ENCODE measurements around the gene CSMD2. TPM values are rescaled to one million over a fixed set of nuclear protein-coding genes. Genes with fewer than 3 reads are reported as not detected.

CSMD2 gene
- total and polyA plus RNA-seq, 2 experiments from 2014 or later: 5.3 to 16.6 TPM

GRCh38 chr1:33932871-33933270 is 232.2 kb downstream of the CSMD2 start:
- Histone ChIP-seq H3K4me3 (no peak overlapping the region), H3K79me2 (replicated peaks; ENCODE audit: insufficient read depth) (no peaks in the 10 kb centered on the region), H3K9me2 (ENCODE audit: insufficient read depth) (no peaks in the 10 kb centered on the region), H3K4me2 (no peak overlapping the region), H4K20me1 (replicated peaks; ENCODE audit: insufficient read depth) (no peaks in the 10 kb centered on the region; the same call in 1 of the 2 replicates), H3K27ac (ENCODE audit: low read depth) (no peak overlapping the region), H3K36me3 (ENCODE audit: insufficient read depth) (peaks cover 5% of the 10 kb centered on the region; the same call in 1 of the 2 replicates), H3F3A (replicated peaks; ENCODE audit: low read depth) (no peaks in the 10 kb centered on the region), H2AFZ (no peak overlapping the region), H3K4me1 (ENCODE audit: insufficient read depth) (no peaks in the 10 kb centered on the region), H3K27me3 (ENCODE audit: insufficient read depth) (no peaks in the 10 kb centered on the region)
- no peak overlapping the region; the same call in 1 of the 2 replicates for H3K27ac Mint-ChIP-seq
- H3K27me3 Mint-ChIP-seq (ENCODE audit: insufficient read depth, low read depth, poor library complexity): peaks cover 1% of the 10 kb centered on the region
- no peak for DNase-seq (ENCODE audit: low spot score)
- TF ChIP-seq STAT1 (IDR thresholded peaks at IDR 0.05; ENCODE audit: unreplicated experiment) (no peak), ZNF331 (CRISPR knock-in tag; IDR thresholded peaks at IDR 0.05; ENCODE audit: low read depth) (no peak), JUNB (IDR thresholded peaks at IDR 0.05; ENCODE audit: unreplicated experiment) (no peak), ZNF114 (CRISPR knock-in tag; IDR thresholded peaks at IDR 0.05) (no peak), ZNF462 (CRISPR knock-in tag; IDR thresholded peaks at IDR 0.05) (no peak), ETS1 (IDR thresholded peaks at IDR 0.05) (no peak), EZH2 (IDR thresholded peaks at IDR 0.05; ENCODE audit: low read depth, unreplicated experiment) (no peak), REST (IDR thresholded peaks at IDR 0.05; ENCODE audit: unreplicated experiment) (no peak), POLR2AphosphoS5 (IDR thresholded peaks at IDR 0.05; ENCODE audit: low read depth) (no peak), CREB1 (CRISPR knock-in tag; IDR thresholded peaks at IDR 0.05; ENCODE audit: low read depth) (no peak), NANOG (IDR thresholded peaks at IDR 0.05; ENCODE audit: borderline replicate concordance) (no peak), EZH2phosphoT487 (IDR thresholded peaks at IDR 0.05; ENCODE audit: unreplicated experiment) (no peak), CTCF (conservative IDR thresholded peaks at IDR 0.05; ENCODE audit: low read depth in 2 of 2) (no peak)
- H3K4me3 Mint-ChIP-seq: no peak overlapping the region
- ATAC-seq: no peak
- no peaks in the 10 kb centered on the region for H3K9me3 Mint-ChIP-seq
- H3K4me1 Mint-ChIP-seq: no peaks in the 10 kb centered on the region
- peaks cover 33% of the 10 kb centered on the region for H3K36me3 Mint-ChIP-seq (ENCODE audit: low read depth)
